Gastroesophageal sphincter (tissue), 4 donors: ENCODE data around the gene PRRC2A. TPM values are rescaled to one million over a fixed set of nuclear protein-coding genes. Genes with fewer than 3 reads are reported as not detected.

Source experiments
- ATAC-seq: fragments of 150-250 bp; one replicate; pipeline ENCODE4 v1.9.1; 2016; ENCODE audit warnings: mild to moderate bottlenecking, moderate library complexity
- H3K27ac ChIP-seq, 4 donors: fragments of 200-600 bp; sonication (generic) in 3 of 4; 1 replicate in 3 of 4; 2 replicates in 1 of 4; pipeline ENCODE4 v1.5.1; 2016 to 2019
- H3K27me3 ChIP-seq: fragments of 200-600 bp; sonication (generic); one replicate; pipeline ENCODE4 v1.5.1; 2019
- H3K36me3 ChIP-seq, 2 donors: fragments of 200-600 bp; sonication (generic); one replicate each; pipeline ENCODE4 v1.5.1; 2019; ENCODE audit warnings: control low read depth in 1 of 2
- H3K4me1 ChIP-seq, 3 donors: fragments of 200-600 bp; sonication (generic); 1 replicate in 2 of 3; 2 replicates in 1 of 3; pipeline ENCODE4 v1.5.1; 2016 to 2019; ENCODE audit warnings: control low read depth in 2 of 3
- H3K4me3 ChIP-seq, 2 donors: fragments of 200-600 bp; sonication (generic); one replicate each; pipeline ENCODE4 v1.5.1; 2019; ENCODE audit warnings: mild to moderate bottlenecking in 1 of 2, moderate library complexity in 1 of 2
- H3K9me3 ChIP-seq, 3 donors: fragments of 200-600 bp; sonication (generic); one replicate each; pipeline ENCODE4 v1.5.1; 2017 to 2019; ENCODE audit warnings: control low read depth in 2 of 3
- CTCF ChIP-seq, 4 experiments: fragments of 200-600 bp in 2 of 4; fragments of 450-650 bp in 2 of 4; sonication (generic) in 1 of 4; IDR thresholded peaks; one replicate each; pipeline ENCODE4 v1.5.1; 2017 to 2019; ENCODE audit warnings: antibody characterized with exemption in 4 of 4, mild to moderate bottlenecking in 2 of 4, moderate library complexity in 2 of 4
- EP300 ChIP-seq: sonication (generic); formaldehyde crosslinking; IDR thresholded peaks from one replicate; pipeline ENCODE4 v1.6.1; 2017; ENCODE audit warnings: antibody characterized with exemption, mild to moderate bottlenecking
- POLR2A ChIP-seq, 2 donors: fragments of 450-650 bp; IDR thresholded peaks; one replicate each; pipeline ENCODE4 v1.6.1; 2017; ENCODE audit warnings: antibody characterized with exemption in 2 of 2, mild to moderate bottlenecking in 2 of 2, moderate library complexity in 1 of 2
- POLR2AphosphoS5 ChIP-seq: sonication (generic); formaldehyde crosslinking; IDR thresholded peaks from one replicate; pipeline ENCODE4 v1.6.1; 2017; ENCODE audit warnings: antibody characterized with exemption
- WGBS, 2 donors: methylation state at CpG; one replicate each; pipeline ENCODE4 v1.1.5; 2018; ENCODE audit warnings: low coverage in 1 of 2; 5-methylcytosine and 5-hydroxymethylcytosine counted together
- total RNA-seq, 4 donors: library from RNA; depleted of rRNA; stranded (reverse); fragments of >200 nt; gene quantifications; one replicate each; pipeline ENCODE4 v1.1.0, GENCODE V29; 2016

PRRC2A gene
- total RNA-seq, 4 donors from 2014 or later = 47.9 to 137 (median 76.2) TPM

GRCh38 chr6:31578184-31579118 is 42.1 kb upstream of the PRRC2A start:
- 85 to 91% methylated on average over 5 to 9 of the region's 12 CpGs for WGBS, 2 donors
- Histone ChIP-seq H3K9me3 (no peaks in the 10 kb centered on the region), H3K36me3 (no peaks in the 10 kb centered on the region), H3K27ac (no peak overlapping the region), H3K4me3 (no peak overlapping the region), H3K4me1 (peaks cover 0 to 21% (median 9%) of the 10 kb centered on the region in 3 donors), H3K27me3 (no peaks in the 10 kb centered on the region)
- TF ChIP-seq EP300 = no peak
- no peak for TF ChIP-seq POLR2A (IDR thresholded peaks at IDR 0.05)
- TF ChIP-seq CTCF (IDR thresholded peaks at IDR 0.05) = no peak
- no peak for TF ChIP-seq POLR2AphosphoS5
- ATAC-seq = no peak

DNA sequence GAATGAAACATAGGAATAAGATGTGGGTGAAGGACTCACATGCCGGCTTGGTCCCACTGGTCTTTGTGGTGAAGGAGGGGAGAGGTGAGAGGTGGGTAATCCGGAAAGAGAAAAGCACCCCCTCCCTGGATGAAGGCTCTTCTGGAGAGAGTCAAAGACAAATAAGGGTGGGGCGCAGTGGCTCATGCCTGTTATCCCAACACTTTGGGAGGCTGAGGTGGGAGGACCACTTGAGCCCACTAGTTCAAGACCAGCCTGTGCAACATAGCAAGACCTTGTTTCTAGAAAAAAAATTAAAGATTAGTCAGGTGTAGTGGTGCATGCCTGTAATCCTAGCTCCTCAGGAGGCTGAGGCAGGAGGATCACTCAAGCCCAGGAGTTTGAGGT is 41.4 kb upstream of the PRRC2A start:
- ATAC-seq = no peak
- Histone ChIP-seq H3K4me1 (peaks cover 0 to 21% (median 9%) of the 10 kb centered on the region in 3 donors), H3K4me3 (no peak overlapping the region), H3K9me3 (no peaks in the 10 kb centered on the region), H3K36me3 (no peaks in the 10 kb centered on the region), H3K27ac (no peak overlapping the region), H3K27me3 (no peaks in the 10 kb centered on the region)
- WGBS, 2 donors = 96 to 100% methylated on average over 2 to 3 of the region's 3 CpGs
- no peak for TF ChIP-seq EP300
- TF ChIP-seq POLR2AphosphoS5 = no peak
- TF ChIP-seq POLR2A (IDR thresholded peaks at IDR 0.05) = no peak
- TF ChIP-seq CTCF (IDR thresholded peaks at IDR 0.05) = no peak

- no peaks in the 10 kb centered on the region for H3K27me3 ChIP-seq
- ATAC-seq = no peak
- H3K27ac ChIP-seq = peak overlapping the region in 1 of 4 donors; percentile 87
- no peak overlapping the region for H3K4me3 ChIP-seq
- TF ChIP-seq EP300 (no peak), CTCF (IDR thresholded peaks at IDR 0.05) (no peak), POLR2AphosphoS5 (no peak), POLR2A (IDR thresholded peaks at IDR 0.05) (no peak)
- no peaks in the 10 kb centered on the region for H3K9me3 ChIP-seq
- no peaks in the 10 kb centered on the region for H3K36me3 ChIP-seq
- H3K4me1 ChIP-seq = peaks cover 0 to 21% (median 9%) of the 10 kb centered on the region in 3 donors
- WGBS, 2 donors = 91 to 97% methylated on average over 6 to 7 of the region's 8 CpGs
Observed at GRCh38 chr6:31579546-31580437, 40.7 kb upstream of the PRRC2A start.

DNA sequence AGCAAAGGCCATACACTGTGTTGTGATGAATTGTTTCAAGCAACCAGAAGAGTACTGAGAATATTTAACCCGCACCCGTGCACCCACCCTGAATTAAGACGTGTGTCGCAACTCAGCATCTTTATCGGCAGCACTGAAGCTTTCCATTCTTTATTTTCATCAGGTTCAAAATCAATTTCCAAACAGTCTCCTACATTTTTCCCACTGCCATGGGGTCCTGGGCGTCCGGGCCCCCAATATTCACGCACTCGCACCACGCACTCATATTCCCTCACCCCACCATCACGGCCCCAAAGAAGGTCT is 40.1 kb upstream of the PRRC2A start:
- peak overlapping the region in 3 of 4 donors; percentile 82 to 87 (median 84) for H3K27ac ChIP-seq
- peak overlapping the region; percentile 41 to 65 for H3K4me3 ChIP-seq
- no peaks in the 10 kb centered on the region for H3K9me3 ChIP-seq
- WGBS, 2 donors = 53% methylated on average over 4 of the region's 11 CpGs; no CpG with 5 or more reads in 1 of the 2 donors
- no peak for TF ChIP-seq CTCF (IDR thresholded peaks at IDR 0.05)
- TF ChIP-seq POLR2A (IDR thresholded peaks at IDR 0.05) = no peak
- no peak for TF ChIP-seq POLR2AphosphoS5
- TF ChIP-seq EP300 = no peak
- ATAC-seq = no peak
- H3K36me3 ChIP-seq = no peaks in the 10 kb centered on the region
- H3K27me3 ChIP-seq = no peaks in the 10 kb centered on the region
- peaks cover 0 to 21% (median 9%) of the 10 kb centered on the region in 3 donors for H3K4me1 ChIP-seq
